Kidney capillary endothelial cell (primary cell): Measurements from ENCODE around the gene JAM3.
"Not testable (repeated sequence)": the region's sequence is repeated elsewhere in the genome, so short reads cannot be mapped to it uniquely, and the experiment has no call there.

Experiments used
- DNase-seq: peaks from one replicate; pipeline ENCODE4 v3.0.0-alpha.2; 2018; ENCODE audit warnings: low spot score

JAM3 gene

DNA sequence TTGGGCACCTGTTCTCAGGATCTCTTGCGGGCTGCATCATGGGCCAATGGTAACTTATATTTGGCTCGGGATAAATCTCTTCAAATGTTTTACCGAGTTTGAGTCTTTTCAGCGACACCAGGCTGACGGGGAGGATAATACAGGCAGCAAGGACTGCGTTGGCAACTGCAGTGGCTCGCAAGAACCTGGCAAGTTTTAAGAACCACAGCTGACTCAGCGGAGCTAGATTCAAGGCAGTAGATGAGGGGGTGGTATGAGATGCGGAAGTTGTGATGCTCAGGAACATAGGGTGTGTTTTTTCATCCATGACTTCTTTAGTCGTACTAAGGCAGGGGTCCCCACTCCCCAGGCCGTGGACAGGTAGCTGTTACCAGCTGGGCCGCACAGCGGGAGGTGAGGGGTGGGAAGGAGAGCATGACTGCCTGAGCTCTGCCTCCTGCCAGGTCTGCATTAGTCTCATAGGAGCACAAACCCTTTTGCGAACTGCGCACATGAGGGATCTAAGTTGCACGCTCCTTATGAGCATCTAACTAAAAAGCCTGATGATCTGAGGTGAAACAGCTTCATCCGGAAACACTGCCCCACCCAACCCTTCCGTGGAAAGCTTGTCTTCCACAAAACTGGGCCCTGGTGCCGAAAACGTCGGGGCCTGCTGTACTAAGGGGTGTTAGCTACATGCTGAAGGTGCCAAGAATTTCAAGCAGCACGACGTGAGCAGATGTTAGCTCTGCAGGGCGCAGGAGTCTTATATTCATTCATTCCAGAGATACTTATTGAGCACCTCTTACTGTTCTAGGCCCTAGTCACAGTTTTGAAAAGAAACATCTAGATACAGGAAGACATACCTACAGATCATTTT, 6.4 kb upstream of the JAM3 start:
- no peak for DNase-seq

DNA sequence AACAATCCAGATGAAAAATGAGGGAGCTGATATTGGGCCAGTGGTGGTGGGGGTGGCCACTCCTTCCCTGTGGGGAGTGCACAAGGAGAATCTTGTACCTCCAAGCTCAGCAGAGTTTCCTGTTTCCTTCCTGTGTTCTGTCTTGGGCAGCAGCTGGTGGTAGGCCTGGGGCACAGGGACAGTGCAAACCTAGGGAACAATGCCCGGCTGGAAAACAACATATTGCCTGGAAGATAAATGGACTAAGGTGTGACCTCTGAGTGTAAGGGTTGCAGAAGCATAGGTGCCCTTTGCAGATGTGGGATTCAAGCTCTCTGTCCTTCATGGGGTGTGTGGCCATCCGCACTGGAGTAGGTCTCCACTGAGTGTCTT, 5.8 kb upstream of the JAM3 start:
- DNase-seq = no peak

DNA sequence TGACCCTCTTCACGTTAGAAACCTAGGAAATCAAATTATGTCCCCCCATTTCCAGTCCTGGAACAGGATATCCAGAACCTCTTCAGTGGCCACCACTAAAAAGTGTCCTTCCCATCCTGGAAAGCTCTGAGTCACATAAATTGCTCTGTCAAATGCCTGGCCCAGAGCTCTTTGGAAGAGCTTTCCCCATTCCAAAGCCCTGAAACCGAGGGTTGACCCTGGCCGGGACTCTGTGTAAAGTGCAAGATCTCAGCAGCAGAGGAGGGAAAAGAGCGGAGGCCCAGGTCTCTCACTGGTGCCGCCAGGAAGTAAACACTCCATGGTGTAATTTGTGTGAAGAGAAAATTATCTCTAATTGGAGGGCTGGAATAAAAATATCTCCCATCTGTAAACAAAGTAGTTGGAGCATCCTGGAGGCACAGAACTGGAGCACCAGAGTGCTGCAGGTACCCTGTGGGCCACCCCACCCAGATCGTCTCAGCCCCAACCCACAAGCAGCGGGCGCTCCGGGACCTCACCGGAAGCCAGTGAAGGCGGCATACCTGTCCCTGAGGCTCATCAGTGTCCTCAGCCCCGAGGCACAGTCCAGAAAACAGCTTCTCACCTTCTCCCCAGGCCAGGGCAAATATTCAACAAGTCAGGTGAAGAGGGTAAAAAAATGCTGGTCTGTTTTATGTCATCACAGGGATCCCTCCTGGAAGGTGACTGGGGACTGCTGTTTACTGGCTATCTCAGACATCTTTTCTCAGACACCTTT, 4.7 kb upstream of the JAM3 start:
- DNase-seq = no peak

DNA sequence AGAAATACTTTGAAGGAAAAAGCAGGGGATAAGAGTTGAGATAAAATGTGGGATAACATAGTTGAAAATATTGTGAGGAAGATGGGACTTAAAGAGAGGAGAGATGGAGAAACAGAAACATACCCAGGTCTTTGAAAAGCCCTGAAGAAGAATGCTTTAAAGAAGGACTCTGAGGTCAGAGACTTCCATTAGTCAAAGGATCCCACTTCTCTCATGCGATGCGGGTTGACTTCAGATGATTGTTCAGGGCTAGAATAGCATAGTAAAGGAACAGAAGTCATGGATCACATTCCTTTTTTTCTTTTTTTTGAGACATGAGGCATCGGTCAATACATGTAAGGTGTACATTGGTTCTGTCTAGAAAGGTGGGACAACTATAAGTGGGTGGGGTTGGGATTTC, 3.5 kb upstream of the JAM3 start:
- no peak for DNase-seq

DNA sequence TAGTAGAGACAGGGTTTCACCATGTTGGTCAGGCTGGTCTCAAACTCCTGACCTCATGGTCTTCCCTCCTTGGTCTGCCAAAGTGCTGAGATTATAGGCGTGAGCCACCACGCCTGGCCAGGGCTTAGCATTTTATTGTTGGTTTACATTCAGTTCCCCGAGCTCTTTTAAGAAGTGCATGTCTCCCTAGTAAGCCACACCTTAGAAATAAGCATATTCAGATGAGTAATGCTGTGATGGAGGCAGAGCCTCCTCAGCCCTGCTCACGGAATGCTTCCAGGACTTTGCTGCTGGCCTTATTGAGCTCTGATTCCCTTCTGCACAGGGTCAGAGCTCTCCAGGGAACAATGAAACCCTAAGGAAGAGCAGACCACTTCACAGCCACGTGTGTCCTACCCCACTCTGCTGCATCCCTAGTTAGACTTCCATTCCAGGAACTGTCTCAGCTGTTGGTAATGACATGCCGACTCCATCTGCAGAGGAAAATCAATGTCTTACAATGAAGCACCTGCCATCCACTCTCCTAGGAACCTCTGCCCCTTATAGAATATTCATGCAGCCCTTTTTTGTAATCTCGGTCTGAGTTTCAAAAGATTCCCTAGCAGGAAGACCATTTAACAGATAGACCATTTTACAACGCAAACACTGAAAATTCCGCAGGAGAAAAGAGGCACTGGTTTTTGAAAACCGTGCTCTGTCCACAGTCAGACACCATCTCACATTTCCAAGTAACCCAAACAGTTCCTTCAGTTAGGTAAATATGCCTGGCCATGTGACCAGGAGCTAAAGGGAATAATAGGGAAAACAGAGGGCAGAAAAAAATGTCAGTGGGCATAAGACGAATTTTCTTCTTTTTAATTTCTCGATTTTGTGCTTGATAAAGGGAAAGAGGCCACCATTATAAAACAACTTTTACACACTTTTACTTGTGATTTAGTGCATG, 1.7 kb upstream of the JAM3 start:
- no peak for DNase-seq

DNA sequence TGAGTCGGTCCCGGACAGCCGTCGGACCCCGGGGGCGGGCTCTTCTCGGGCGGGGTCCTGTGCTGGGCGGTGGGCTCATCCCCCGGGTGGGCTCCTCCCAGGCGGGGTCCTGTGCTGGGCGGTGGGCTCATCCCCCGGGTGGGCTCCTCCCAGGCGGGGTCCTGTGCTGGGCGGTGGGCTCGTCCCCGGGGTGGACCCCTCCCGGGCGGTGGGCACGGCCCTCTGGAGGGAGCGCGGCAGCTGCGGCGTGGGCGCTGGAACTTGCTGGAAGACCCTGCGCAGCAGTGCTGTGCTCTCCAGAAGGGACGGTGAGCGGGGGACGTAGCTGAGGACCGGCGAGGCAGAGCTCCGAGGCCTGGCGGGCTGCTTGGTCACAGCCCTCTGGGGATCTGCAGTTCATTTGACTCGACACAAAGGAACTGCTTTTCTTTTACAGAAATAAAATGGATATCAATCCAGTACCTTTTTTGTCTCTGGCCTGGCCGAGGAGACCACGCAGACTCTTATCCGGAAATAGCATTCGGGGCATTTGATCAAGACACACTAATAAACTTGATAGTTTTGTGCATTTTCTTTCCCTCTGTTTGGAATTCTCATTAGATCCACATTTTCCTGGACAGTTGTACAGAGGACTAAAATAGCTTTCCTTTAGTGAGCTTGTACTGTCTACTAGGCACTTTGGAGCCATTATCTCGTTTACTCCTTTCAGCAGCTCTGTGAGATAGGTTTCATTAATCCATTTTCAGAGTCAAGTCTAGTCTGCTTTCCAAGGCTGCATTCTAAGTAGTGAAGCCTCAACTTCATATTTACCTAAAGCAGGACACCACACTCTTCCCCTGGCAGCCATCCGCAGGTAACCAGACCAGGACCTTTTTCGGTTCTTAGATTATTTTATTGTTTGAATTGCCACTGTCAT, 812 bp downstream of the JAM3 start:
- DNase-seq = no peak

DNA sequence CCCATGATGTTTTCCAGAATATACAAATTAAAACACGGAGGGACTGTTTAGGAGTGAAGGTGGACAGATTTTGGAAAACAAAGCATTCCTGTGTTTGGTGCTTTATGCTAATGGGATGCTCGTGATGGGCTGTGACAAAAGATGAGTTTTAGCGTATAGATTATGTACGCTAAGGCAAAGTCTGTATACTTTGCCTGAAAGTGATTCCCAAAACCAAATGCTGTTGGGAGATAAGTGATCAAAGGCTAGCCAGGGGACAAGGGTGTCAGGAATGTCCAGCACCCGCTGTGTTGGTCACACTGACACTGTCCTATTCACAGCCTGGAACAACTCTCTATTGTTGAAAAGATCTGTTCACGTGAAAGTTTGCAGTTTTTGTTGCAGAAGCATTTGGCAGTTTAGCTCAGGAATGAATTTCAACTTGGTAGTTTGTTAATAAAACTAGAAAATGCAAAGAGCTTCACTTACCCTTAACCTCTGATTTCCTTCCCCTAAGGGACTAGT, 1.5 kb downstream of the JAM3 start:
- no peak for DNase-seq

DNA sequence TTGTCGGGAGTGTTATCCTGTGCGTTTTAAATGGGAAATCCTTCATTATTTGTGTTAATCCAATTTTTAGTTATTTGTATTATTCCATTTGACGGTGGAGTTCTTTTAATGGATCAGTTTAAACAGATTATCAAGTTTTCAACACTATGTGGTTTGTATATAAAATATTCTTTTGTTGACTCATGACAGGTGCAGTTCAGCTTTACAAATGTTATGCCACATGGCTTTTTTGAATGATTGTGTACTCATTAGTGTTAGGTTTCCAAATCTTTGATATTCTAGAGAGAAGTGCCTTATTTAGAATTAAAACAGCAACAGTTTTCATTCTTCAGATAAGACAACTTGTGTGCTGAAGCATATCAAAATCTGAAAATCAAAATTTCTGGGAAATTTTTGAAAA, 2.4 kb downstream of the JAM3 start:
- DNase-seq = no peak

DNA sequence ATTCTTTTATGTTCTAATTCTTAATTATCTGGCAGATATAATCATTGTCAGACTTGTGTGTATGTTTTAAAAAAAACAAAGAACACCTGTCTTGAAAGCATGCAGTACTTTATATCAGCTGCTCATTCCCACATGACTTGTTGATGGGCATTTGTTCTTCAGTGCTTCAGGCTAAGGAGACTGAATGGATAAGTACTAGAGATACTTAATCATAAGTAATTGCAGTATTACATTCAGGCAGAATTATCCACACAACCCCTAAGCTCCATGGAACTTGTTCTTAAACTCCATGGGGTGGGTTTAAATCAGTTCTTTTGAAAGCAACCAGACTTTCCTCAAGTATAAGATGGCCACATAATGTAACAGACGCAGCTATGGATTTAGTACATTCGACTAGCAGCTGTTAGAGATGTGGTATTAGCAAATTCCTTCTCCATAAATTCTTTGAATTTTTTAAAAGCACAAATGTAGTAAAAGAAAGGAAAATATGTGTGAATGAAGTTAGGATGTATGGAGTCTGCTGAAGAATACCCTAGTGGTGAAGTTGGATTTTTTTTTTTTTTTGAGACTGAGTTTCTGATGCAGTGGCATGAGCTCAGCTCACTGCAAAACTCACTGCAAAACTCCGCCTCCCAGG, 3.0 kb downstream of the JAM3 start:
- no peak for DNase-seq

DNA sequence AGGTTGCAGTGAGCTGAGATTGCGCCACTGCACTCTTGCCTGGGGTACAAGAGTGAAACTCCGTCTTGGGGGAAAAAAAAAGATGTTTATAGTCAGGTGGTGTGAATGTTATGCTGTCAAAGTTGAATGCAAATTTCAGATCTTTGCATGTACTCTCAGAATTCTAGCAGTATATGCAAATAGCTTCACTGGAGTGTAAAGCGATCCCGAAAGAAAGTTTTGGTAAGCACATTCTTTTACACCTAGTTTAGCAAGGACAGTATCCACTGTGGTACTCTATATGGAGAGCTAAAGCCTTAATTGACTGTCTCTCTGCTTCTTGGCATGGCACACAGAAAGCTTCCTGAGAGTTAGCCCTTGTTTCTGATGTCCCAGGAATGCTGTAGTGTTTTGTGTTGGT, 4.0 kb downstream of the JAM3 start:
- DNase-seq = no peak

DNA sequence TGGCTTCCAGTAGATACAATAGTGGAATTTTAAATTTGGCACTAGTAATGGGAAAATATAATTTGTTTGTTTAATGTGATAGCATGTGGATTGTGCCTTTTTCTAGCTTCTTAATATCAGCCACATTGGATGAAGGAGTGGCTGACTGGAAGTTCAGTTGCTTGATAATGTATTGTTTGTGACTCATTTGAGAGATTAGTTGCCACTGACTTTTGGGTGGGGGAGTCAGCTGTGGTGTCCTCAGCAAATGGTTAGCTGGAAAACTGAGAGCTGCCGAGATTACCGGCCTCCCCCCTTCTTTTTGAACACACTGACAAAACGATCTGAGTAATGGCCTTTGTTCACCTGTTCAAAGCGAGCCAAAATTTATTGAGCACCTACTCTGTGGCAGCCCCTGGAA, 5.5 kb downstream of the JAM3 start:
- no peak for DNase-seq

DNA sequence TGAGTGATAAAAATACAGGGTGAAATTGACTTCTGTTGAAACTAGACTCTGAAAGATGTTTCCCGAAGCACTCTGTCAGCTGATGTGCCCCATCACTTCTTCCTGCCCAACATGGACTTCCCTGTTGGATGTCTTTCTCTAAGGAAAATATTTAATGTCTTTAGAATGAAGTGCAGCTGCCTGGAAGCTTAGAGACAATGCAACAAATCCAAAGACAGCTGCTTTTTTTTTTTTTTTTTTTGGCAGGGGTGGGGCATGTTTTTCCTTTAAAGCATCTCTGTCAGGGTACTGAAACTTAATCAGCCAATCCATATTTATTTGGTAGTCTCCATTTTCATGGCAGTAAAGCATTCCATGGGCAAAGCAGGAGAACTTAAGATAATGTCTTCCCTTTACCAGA, 5.9 kb downstream of the JAM3 start:
- no peak for DNase-seq

DNA sequence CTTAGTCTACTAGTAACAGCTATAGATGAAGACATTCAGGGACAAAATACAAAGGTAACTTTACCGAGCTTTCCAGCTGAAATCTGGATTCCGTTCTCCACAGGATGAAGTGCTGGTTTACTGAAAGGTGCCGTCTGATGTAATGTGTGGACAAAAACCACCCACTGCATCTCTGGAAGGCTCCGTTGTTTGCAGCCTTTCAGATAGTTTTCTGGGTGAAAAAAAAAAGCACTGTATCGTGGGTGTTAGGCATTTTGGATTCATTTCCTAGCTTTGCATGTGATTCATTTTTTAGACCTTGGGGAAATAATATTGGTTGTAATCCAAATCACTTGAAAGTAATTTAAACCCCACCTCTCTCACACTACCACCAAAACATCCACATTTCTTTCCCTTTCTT, 10.4 kb downstream of the JAM3 start:
- no peak for DNase-seq

DNA sequence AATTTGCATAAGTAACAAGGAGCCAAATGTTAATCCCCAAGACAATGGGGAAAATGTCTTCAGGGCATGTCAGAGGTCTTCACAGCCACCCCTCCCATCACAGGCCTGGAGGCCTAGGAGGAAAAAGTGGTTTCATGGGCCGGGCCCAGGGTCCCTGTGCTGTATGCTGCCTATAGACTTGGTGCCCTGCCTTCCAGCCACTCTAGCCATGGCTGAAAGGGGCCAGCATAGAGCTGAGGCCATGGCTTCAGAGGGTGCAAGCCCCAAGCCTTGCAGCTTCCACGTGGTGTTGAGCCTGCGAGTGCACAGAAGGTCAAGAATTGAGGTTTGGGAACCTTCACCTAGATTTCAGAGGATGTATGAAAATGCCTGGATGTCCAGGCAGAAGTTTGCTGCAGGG, 12.4 kb downstream of the JAM3 start:
- DNase-seq = not testable (repeated sequence)

DNA sequence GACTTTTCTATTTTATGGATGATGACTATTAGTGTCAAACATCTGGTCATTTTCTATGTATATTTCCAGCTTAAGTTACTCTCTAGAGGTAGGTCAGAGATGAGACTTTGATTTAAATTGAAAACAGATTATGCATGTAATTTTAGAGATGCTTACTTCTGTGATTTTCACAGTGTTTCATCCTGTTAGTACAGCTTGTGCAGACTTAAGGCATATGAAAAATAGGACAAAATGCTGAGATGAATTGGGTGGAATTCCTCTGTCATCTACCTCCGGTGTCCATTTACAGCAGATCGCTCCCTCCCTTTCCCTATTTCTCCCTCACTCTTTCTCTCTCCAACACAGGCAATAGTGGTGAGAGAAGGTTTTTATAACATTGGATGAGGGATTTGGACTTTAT, 14.1 kb downstream of the JAM3 start:
- no peak for DNase-seq

DNA sequence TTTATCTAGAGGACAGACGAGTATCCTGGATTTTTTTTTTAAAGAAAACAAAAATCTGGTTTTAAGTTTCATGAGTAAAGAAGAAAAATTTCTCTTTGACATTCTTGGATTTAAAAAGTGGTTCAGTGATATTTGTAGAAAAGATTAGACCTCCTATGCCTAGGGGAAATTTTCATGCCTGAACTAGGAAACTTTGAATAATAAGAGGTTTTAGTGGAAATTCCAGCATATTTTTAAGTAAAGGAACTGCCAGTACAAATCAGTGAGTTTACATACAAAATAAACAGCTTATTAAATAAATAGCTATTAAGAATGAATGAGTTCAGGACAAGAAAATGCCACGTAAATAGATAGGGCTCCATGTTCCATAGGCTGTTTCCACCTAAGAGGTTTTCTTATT, 17.5 kb downstream of the JAM3 start:
- no peak for DNase-seq

DNA sequence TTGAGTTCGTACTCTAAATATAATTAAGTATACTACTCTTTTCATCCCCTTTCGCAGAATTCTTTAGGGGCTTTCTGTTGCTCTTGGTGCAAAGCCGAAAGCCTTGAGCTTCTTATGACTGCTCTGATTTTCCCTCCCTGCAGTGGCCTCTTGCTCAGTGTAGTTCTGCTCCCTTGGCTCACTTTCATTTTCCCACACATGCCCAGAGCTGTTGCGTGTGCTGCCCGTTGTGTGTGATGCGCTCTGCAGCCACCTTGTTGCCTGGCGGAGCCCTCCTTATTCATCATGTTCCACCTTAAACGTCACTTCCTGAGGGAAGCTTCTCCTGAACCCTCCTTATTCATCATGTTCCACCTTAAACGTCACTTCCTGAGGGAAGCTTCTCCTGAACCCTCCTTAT, 23.1 kb downstream of the JAM3 start:
- not testable (repeated sequence) for DNase-seq

DNA sequence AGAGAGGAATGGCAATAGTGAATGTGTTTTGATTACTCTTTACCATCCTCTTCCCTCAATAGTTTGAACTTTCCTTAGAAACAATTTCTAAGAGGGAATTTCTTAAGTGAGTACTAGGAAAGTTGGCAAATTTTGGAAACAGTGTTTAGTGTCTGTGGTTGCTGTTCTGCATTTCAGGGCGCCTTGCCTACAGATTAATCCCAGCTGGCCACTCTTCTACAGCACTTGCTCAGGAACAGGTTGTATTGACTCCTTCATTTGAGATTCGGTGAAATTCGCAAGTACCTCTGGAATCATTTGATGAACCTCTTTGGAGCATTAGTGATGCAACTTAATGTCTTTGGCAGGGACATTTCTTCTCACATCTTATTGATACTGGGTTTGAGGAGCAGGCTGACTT, 28.3 kb downstream of the JAM3 start:
- no peak for DNase-seq

DNA sequence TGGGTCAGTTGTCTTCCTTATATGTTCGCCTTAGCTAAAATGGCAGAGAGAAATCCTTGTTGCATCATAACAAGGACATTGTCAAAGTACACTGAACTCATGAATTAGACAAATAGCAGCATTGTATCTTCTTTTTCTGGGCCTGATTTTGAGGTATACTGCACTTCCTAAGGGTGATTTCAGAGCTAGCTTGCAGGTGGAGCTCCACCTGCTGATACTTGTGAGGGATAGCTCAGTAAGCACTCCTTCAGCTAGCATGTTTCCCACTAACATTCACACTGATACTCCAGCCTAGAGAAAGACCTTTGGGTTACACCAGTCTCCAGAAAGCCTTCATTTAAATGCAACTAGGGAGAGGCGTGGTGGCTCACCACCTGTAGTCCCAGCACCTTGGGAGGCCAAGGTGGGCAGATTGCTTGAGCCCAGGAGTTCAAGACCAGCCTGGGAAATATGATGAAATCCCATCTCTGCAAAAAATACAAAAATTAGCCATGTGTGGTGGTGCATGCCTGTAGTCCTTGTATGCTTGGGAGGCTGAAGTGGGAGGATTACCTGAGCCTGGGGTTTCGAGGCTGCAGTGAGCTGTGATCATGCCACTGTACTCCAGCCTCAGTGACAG, 29.8 kb downstream of the JAM3 start:
- no peak for DNase-seq

DNA sequence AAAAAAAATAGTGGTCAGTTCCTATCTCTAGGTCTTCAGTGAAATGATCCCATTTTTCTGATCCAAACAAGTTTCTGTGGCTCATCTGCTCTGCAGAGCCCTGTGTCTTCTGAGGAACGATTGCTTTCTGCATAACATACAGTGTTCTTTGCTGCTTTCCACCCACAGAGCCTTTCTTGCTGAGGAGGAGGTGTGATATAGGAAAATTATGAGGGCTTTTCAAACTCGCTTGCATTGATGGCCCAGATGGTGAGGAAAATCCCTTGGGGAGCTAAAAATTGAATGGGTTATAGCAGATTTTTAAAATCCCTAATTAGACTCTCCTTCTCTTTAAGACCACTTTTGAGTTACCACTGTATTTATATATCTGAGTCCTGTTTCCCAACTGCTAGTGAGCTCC, 31.3 kb downstream of the JAM3 start:
- no peak for DNase-seq
